IMR-90 (cell line): Measurements from ENCODE around the gene FMO5. TPM values are rescaled to one million over a fixed set of nuclear protein-coding genes. Genes with fewer than 3 reads are reported as not detected.

Source experiments
- ATAC-seq: fragments of 200-7000 bp; cut with Tn5 transposase; 2 replicates; pipeline ENCODE4 v1.9.1; 2020; ENCODE audit warnings: low read depth, mild to moderate bottlenecking, moderate library complexity
- BruUV-seq: library from RNA; stranded (reverse); fragments of 400-500 nt; replicated peaks from 2 replicates; lab custom pipeline; 2021; lab: Mats Ljungman, UMichigan
- CTCF ChIA-PET: fragments of 300-600 bp; formaldehyde crosslinking; extraction: SDS; loops from one replicate; lab custom pipeline; 2021; ENCODE audit warnings: antibody characterized with exemption; lab: Yijun Ruan, JAX
- POLR2A ChIA-PET: fragments of 300-600 bp; sonication (Branson Sonifier 250); formaldehyde crosslinking; loops from one replicate; lab custom pipeline; 2022; ENCODE audit warnings: antibody characterized with exemption; ENCODE audit not compliant: unreplicated experiment; lab: Charles Lee
- DNase-seq: peaks from one replicate; pipeline ENCODE4 v3.0.0; 2013
- H2AFZ ChIP-seq: replicated peaks from 2 replicates; pipeline ENCODE3; 2013; ENCODE audit warnings: low read length, mild to moderate bottlenecking; ENCODE audit not compliant: poor library complexity
- H2AK5ac ChIP-seq: 2 replicates; pipeline ENCODE4 v1.6.1; 2013; ENCODE audit warnings: low read depth, low read length, inconsistent platforms
- H2AK9ac ChIP-seq: replicated peaks from 2 replicates; pipeline ENCODE3; 2013; ENCODE audit warnings: mild to moderate bottlenecking, low read depth, low read length, moderate library complexity; ENCODE audit not compliant: poor library complexity
- H2BK120ac ChIP-seq: 2 replicates; pipeline ENCODE4 v1.6.1; 2013; ENCODE audit warnings: low read depth, low read length, inconsistent platforms
- H2BK15ac ChIP-seq: 3 replicates; pipeline ENCODE4 v1.6.1; 2013; ENCODE audit warnings: low read depth, low read length, inconsistent platforms
- H2BK20ac ChIP-seq: 2 replicates; pipeline ENCODE4 v1.6.1; 2013; ENCODE audit warnings: low read depth, mild to moderate bottlenecking, inconsistent platforms, low read length, moderate library complexity
- H2BK5ac ChIP-seq: 2 replicates; pipeline ENCODE4 v1.6.1; 2013; ENCODE audit warnings: mild to moderate bottlenecking, low read depth, low read length, inconsistent platforms; ENCODE audit not compliant: poor library complexity, severe bottlenecking
- H3K14ac ChIP-seq: replicated peaks from 2 replicates; pipeline ENCODE4 v1.6.1; 2013; ENCODE audit warnings: low read depth, low read length, inconsistent platforms
- H3K18ac ChIP-seq: 2 replicates; pipeline ENCODE4 v1.6.1; 2013; ENCODE audit warnings: low read depth, low read length, control low read depth
- H3K23ac ChIP-seq: 2 replicates; pipeline ENCODE4 v1.6.1; 2013; ENCODE audit warnings: low read depth, low read length, inconsistent platforms
- H3K27ac ChIP-seq: 2 replicates; pipeline ENCODE4 v1.5.1; 2013; ENCODE audit warnings: mild to moderate bottlenecking, control low read depth, low read length; ENCODE audit not compliant: insufficient read depth
- H3K27me3 ChIP-seq: 2 replicates; pipeline ENCODE4 v1.6.1; 2013; ENCODE audit warnings: low read length; ENCODE audit not compliant: control insufficient read depth, insufficient read depth
- H3K36me3 ChIP-seq: 2 replicates; pipeline ENCODE4 v1.6.1; 2013; ENCODE audit warnings: low read length, mixed read lengths; ENCODE audit not compliant: control insufficient read depth, insufficient read depth
- H3K4ac ChIP-seq: 2 replicates; pipeline ENCODE4 v1.6.1; 2013; ENCODE audit warnings: low read depth, low read length, inconsistent platforms
- H3K4me1 ChIP-seq: 2 replicates; pipeline ENCODE4 v1.6.1; 2013; ENCODE audit warnings: low read length, mixed read lengths; ENCODE audit not compliant: control insufficient read depth, insufficient read depth
- H3K4me2 ChIP-seq: 2 replicates; pipeline ENCODE4 v1.6.1; 2013; ENCODE audit warnings: low read depth, mild to moderate bottlenecking, control low read depth, low read length, moderate library complexity
- H3K4me3 ChIP-seq: 2 replicates; pipeline ENCODE4 v1.5.1; 2013; ENCODE audit warnings: low read depth, mild to moderate bottlenecking, control low read depth, low read length, moderate library complexity; ENCODE audit not compliant: insufficient read depth
- H3K56ac ChIP-seq: 2 replicates; pipeline ENCODE4 v1.6.1; 2013; ENCODE audit warnings: low read length, inconsistent platforms; ENCODE audit not compliant: insufficient read depth; ENCODE audit errors: extremely low read depth
- H3K79me1 ChIP-seq, 2 experiments: 2 replicates each; pipeline ENCODE4 v1.6.1; 2013; ENCODE audit warnings: low read length in 2 of 2, inconsistent platforms in 1 of 2, low read depth in 1 of 2
- H3K9ac ChIP-seq: 2 replicates; pipeline ENCODE4 v1.6.1; 2013; ENCODE audit warnings: low read depth, low read length, control low read depth
- H3K9me1 ChIP-seq: 2 replicates; pipeline ENCODE4 v1.6.1; 2013; ENCODE audit warnings: low read length, inconsistent platforms; ENCODE audit not compliant: insufficient read depth
- H3K9me3 ChIP-seq: 2 replicates; pipeline ENCODE4 v1.6.1; 2013; ENCODE audit warnings: low read length; ENCODE audit not compliant: control insufficient read depth, insufficient read depth
- H4K20me1 ChIP-seq: 2 replicates; pipeline ENCODE4 v1.6.1; 2013; ENCODE audit warnings: low read length, inconsistent platforms; ENCODE audit not compliant: insufficient read depth
- H4K5ac ChIP-seq: 2 replicates; pipeline ENCODE4 v1.6.1; 2013; ENCODE audit warnings: mild to moderate bottlenecking, low read depth, low read length, control low read depth
- H4K8ac ChIP-seq, 2 experiments: 2 replicates each; pipeline ENCODE4 v1.6.1; 2013; ENCODE audit warnings: low read depth in 2 of 2, low read length in 2 of 2, control low read depth in 1 of 2, inconsistent platforms in 1 of 2
- H4K91ac ChIP-seq: 2 replicates; pipeline ENCODE4 v1.6.1; 2013; ENCODE audit warnings: low read depth, low read length, inconsistent platforms; ENCODE audit not compliant: insufficient read depth
- BHLHE40 ChIP-seq: fragments of 150-350 bp; IDR thresholded peaks from 2 replicates; pipeline ENCODE4 v1.6.1; 2016; ENCODE audit warnings: mild to moderate bottlenecking, low read depth, low read length
- MAFK ChIP-seq: IDR thresholded peaks from 2 replicates; pipeline ENCODE4 v1.6.1; 2012; ENCODE audit warnings: low read depth, low read length, improper control_type of control experiment
- NFE2L2 ChIP-seq: fragments of 150-350 bp; IDR thresholded peaks from 2 replicates; pipeline ENCODE4 v1.6.1; 2016; ENCODE audit warnings: low read depth, mild to moderate bottlenecking, low read length
- RFX5 ChIP-seq: IDR thresholded peaks from 2 replicates; pipeline ENCODE4 v1.8.0; 2012; ENCODE audit warnings: low read depth, mild to moderate bottlenecking, low read length, moderate library complexity
- SMC3 ChIP-seq: fragments of 150-350 bp; IDR thresholded peaks from 2 replicates; pipeline ENCODE4 v1.6.1; 2016; ENCODE audit warnings: low read depth, mild to moderate bottlenecking, antibody characterized with exemption, low read length, moderate library complexity
- USF2 ChIP-seq: fragments of 150-350 bp; IDR thresholded peaks from 2 replicates; pipeline ENCODE4 v1.6.1; 2017; ENCODE audit warnings: mild to moderate bottlenecking, antibody characterized with exemption, low read length, low read depth
- WGBS, 2 experiments: methylation state at CpG; one replicate each; pipeline versions ENCODE4 v1.1.5 to v1.1.7; 2013; ENCODE audit warnings: missing lambda C conversion rate in 2 of 2; ENCODE audit not compliant: insufficient read length in 1 of 2; ENCODE audit errors: extremely low coverage in 2 of 2; 5-methylcytosine and 5-hydroxymethylcytosine counted together
- dilution Hi-C: fragments of 300-500 bp; cut with HindIII; formaldehyde crosslinking; loops from one replicate; pipeline ENCODE4 v1.14.3; 2018; ENCODE audit warnings: low sequenced_read_pairs; ENCODE audit not compliant: unreplicated experiment
- in situ Hi-C: fragments of 300-500 bp; cut with MboI; formaldehyde crosslinking; loops from 3 replicates; pipeline ENCODE4 v1.14.3; 2019; ENCODE audit warnings: low sequenced_read_pairs, inconsistent platforms, mixed read lengths
- intact Hi-C: fragments of 100-400 bp; cut with micrococcal nuclease; formaldehyde crosslinking; loops from 2 replicates; pipeline ENCODE4 v1.10.0; 2022
- polyA plus RNA-seq, 3 experiments: library from polyadenylated mRNA; depleted of rRNA; stranded (reverse); fragments of >200 nt; gene quantifications; 2 replicates each; pipeline ENCODE4 v1.2.3, GENCODE V29; 2012; ENCODE audit warnings: low replicate concordance in 1 of 3
- total RNA-seq: library from RNA; depleted of rRNA; stranded (reverse); fragments of >200 nt; gene quantifications from 2 replicates; pipeline ENCODE4 v1.2.3, GENCODE V29; 2012
- TF ChIP-seq, protein P1 (sequence below): conservative IDR thresholded peaks from 2 replicates; pipeline ENCODE4 v1.5.1; 2012; ENCODE audit warnings: mild to moderate bottlenecking, low read depth, low read length, improper control_type of control experiment

The FMO5 gene
- total and polyA plus RNA-seq, 2 of the 4 experiments (the other 2 are of a cell fraction) = 0.36 to 0.51 TPM

DNA sequence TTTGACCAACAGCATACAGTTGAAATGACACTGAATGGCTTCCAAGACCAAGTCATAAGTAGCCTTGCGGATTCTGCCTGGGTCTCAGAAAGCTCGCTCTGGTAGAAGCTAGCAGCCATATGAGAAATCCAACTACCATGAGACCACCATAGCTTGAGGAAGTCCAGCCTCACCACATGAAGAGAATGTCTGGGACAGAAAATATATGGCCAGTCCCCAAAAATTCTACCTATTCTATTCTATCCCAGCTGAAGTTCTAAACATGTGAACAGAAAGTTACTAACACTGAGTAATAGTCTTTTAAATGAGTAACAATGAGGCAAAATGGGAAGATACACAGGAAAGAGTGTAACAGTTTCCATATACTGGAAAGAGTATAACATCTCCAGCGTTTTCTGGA is 9.0 kb downstream of the FMO5 start:
- no peak overlapping the region for H4K5ac ChIP-seq
- no peak overlapping the region for H3K4ac ChIP-seq
- TF ChIP-seq MAFK (no peak), SMC3 (no peak), NFE2L2 (no peak), RFX5 (no peak), USF2 (no peak), BHLHE40 (no peak)
- TF ChIP-seq, protein P1, sequence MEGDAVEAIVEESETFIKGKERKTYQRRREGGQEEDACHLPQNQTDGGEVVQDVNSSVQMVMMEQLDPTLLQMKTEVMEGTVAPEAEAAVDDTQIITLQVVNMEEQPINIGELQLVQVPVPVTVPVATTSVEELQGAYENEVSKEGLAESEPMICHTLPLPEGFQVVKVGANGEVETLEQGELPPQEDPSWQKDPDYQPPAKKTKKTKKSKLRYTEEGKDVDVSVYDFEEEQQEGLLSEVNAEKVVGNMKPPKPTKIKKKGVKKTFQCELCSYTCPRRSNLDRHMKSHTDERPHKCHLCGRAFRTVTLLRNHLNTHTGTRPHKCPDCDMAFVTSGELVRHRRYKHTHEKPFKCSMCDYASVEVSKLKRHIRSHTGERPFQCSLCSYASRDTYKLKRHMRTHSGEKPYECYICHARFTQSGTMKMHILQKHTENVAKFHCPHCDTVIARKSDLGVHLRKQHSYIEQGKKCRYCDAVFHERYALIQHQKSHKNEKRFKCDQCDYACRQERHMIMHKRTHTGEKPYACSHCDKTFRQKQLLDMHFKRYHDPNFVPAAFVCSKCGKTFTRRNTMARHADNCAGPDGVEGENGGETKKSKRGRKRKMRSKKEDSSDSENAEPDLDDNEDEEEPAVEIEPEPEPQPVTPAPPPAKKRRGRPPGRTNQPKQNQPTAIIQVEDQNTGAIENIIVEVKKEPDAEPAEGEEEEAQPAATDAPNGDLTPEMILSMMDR = no peak
- intact Hi-C loops (no loop called here), in situ Hi-C loops (no loop called here), dilution Hi-C loops (no loop called here)
- no peaks in the 10 kb centered on the region for H3K36me3 ChIP-seq
- H2BK20ac ChIP-seq = no peak overlapping the region
- POLR2A ChIA-PET = no interaction called here
- no peak overlapping the region for H2BK120ac ChIP-seq
- no peak overlapping the region for H4K91ac ChIP-seq
- H3K56ac ChIP-seq = no peak overlapping the region
- H3K27me3 ChIP-seq = no peaks in the 10 kb centered on the region
- BruUV-seq = no TSS peak
- no peaks in the 10 kb centered on the region; the same call in 1 of the 2 replicates for H3K9me1 ChIP-seq
- H3K23ac ChIP-seq = no peak overlapping the region
- H3K14ac ChIP-seq = no peak overlapping the region
- H3K18ac ChIP-seq = no peak overlapping the region
- no peaks in the 10 kb centered on the region for H4K20me1 ChIP-seq
- H3K4me3 ChIP-seq = no peak overlapping the region
- CTCF ChIA-PET = no interaction called here
- no peak overlapping the region for H3K9ac ChIP-seq
- H3K4me1 ChIP-seq = no peaks in the 10 kb centered on the region
- DNase-seq = no peak
- H3K9me3 ChIP-seq = no peaks in the 10 kb centered on the region
- ATAC-seq = no peak
- no peak overlapping the region for H2AK9ac ChIP-seq
- no peak overlapping the region for H2AK5ac ChIP-seq
- H4K8ac ChIP-seq = no peak overlapping the region
- WGBS, 2 experiments = no CpG with 5 or more reads among the region's 3 CpGs
- no peaks in the 10 kb centered on the region for H3K79me1 ChIP-seq
- no peak overlapping the region for H2BK15ac ChIP-seq
- no peak overlapping the region for H3K4me2 ChIP-seq
- no peak overlapping the region for H3K27ac ChIP-seq
- no peak overlapping the region for H2BK5ac ChIP-seq
- no peak overlapping the region for H2AFZ ChIP-seq
